HG02798 (cell line): ENCODE data around the gene NPEPL1.

ENCODE experiments used
- ATAC-seq: cut with Tn5 transposase; IDR thresholded peaks from one replicate; pipeline ENCODE4 v1.9.1; 2021; ENCODE audit warnings: mild to moderate bottlenecking; ENCODE audit not compliant: unreplicated experiment, poor library complexity

The NPEPL1 gene

DNA sequence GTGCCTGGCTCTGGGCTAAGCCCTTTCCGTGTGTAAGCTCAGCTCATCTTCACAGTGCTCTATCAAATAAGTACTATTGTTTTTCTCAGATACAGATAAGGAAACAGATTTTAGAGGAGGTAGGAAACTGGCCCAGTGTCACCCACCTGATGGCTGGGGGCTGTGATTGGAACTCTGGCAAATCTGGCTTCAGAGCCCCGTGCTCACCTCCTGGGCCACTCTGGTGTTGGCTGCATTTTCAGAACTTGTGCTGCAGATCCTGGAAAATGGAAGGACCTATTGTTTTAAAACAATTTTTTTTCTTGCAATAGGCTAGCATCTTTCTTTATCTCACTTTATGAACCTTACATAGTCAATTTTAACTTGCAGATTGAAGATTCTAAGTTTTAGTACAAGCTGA, 35.8 kb upstream of the NPEPL1 start:
- ATAC-seq = no peak

DNA sequence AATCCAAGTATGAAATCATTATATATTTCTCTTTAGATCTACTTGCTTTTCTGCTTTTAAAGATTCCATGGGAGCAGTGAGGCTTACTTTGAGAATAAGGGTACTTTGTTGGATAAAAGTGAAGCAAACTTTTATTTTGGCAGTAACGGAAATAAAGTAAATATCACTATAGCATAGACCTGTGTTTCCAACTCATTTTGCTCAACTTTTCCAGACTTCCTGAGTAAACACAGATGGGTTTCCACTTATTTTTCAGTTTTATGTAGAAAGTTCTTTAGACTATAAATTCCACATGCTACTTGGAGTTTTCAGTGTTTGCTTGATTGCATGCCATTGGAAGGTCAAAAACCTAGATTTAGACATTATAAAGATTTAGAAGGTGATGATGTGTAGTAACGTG, 35.3 kb upstream of the NPEPL1 start:
- ATAC-seq = no peak

DNA sequence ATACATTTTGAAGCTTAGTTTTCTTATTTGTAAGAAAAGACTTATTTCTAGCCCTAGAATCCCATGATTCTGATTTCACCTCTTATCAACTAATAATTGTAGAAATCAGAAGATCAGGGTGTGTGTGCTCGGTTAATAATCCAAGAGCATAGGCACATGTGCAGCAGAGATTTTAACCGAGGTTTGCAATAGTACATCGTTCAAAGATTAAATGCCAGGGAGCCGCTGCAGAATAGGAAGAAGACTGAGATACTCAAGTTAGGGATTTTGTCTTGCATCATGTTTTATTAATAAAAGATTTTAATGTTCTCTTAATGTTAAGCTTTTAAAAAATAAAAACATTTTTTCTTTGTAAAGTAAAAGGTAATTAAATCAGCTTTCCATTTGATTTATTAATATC, 34.6 kb upstream of the NPEPL1 start:
- no peak for ATAC-seq

DNA sequence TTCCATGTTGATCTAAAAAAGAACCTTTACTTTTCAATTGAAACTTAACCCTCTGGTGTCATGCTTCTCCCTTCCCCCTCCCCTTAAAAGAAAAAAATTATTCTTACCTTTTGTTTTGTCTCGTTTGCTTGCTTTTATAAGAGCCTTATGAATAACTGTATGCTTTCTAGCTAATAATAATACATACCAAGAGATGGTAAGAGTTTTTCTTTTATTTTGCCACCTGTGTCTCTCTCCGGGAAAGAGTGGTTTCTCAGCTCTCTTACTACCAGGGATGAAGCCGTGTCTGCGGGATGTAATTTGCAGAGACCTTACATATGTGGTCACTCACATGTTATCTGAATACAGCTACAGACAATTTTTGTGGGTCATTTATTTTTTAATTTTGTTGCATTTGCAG, 33.8 kb upstream of the NPEPL1 start:
- ATAC-seq = no peak

DNA sequence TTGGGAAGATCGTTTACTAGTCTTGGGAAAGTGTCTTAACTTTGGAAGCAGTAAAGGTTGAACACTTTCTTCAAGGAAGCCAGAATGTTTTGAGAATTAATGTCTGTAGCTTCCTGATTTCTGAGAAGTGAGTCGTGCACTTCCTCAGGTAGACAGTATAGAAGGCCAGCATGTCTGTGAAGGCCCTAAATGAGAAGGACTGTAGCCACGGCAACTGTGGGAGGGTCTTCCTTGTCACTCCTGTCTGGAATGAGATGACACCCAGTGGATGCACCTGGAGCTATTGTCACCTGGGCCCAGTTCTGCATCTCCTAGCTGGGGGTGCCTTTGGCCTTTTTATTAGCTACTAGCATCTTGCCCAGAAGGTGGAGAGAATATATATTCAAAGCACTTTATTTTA, 32.8 kb upstream of the NPEPL1 start:
- no peak for ATAC-seq

DNA sequence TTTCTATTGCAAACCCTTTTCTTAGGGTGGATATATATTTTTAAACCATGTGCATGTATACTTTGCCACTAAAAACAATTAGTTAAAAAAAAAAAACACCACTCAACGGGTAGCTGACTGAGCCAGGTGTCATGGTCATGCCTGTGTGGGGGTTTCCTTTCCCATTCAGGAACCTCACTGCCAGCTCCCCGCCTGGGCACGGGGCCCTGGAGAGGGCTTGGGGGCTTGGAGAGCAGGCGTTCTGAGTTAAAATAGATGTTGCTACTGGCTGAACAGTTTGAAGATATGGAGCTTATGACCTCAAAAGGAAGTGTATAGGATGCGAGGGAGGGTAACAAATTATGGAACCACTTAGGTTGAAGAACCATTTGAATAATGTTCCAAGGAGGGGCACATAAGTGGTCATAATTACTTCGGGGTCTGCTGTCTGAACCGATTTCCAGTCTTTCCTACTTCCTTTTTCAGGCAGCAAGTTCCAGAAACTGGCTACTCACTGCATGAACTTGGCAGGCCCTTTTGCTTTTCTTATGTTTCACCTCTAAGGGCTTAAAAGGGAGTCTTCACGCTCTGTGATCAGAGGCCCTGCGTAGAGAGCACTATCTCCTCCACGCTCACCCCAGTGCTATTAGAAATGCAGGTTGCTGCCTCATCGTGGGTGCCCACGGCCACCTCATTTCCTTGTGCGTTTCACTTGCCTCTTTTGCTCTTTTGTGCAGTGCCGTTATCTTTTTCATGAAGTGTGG, 31.6 kb upstream of the NPEPL1 start:
- no peak for ATAC-seq

DNA sequence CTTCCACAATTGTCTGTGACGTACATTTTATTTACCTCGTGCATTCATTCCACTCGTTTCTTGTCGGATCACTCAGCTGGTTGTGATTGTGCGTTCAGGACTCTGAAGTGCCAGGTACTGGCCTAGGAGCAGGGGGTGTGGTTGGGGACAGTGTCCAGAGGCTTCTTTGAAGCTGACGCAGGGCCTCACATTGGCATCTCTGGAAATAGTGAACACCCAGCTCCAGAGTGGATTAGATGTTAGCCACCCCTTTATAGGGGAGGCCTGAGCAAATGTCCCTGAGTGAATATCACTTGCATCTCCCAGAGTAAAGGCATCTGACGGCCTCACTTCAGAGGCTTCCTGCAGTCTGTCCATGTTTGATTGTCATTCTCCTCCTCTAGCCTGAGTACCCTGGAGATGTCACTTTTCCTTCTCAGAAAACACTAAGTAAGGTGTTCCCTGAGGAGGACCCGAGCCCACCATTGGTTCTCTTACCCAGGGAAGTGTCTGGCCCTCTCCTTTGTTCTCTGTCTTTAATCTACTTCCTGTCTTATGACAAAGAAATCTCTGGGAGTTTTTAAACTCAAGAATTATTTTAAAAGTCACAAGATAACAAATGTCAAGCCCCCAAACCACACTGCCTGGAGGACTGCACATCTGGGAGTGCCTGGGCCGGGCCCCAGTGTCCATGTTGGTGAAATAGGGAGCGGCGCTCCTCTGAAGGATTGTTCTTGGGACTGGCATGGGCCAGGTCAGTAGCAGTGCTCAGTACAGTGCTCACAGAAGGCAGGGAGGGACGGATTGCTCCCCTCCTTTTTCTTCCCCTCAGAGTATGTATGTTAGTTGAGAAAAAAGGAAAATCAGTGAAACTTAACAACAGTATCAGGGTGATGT, 30.8 kb upstream of the NPEPL1 start:
- no peak for ATAC-seq

DNA sequence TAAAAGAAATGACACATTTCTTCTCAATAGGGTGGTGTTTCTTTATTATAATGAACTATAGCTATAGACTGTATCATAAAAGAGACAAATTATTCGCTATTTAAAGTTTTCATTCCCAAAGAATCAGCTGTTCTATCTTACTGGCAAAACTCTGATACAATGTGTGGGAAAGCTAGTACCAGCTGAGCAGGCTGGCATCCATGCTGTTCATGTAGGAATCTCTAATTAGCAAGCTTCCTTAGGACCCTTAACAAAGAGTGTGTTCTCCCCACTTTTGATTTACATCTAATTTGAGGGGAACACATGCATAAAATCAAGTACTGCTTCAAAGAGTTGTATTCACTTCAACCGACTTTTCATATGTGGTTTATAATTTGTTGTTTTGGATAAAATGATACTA, 28.3 kb upstream of the NPEPL1 start:
- ATAC-seq = no peak

DNA sequence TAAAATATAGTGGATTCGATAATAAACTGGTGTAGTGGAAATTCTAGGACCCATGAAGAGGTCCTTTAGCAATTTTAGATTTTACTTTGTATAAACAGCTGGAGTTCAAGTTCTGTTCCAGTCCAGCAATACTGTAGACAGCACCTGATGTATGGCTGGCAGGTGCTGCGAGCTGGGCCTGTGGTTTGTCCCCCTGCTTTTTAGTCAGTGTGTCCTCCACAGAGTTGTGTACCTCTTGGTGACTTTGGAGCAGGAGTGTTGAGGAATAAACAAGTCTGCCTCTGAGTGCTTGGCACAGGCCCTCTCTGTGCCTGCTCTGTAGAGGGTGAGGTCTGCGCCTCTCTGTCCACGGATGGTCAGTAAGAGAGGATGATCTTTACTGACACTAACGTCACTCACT, 27.7 kb upstream of the NPEPL1 start:
- ATAC-seq = no peak

DNA sequence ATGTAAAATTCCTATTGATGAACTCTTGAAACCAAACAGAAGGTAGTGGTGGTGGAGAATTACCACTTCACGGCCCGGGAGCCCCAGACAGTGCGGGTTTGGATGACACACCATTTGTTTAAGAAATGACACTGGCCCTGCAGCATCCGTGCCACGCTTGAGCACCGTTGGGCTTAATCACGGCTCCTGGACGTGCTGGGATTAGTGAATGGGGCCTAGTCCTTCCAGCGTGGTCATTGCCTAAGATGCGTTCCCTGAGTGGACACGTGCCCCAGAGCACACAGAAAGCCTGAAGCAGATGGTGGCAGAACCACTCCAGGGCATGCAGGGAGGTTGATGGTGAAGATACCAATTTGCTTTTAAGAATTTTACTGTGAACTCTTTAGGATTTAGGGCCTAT, 27.0 kb upstream of the NPEPL1 start:
- no peak for ATAC-seq

DNA sequence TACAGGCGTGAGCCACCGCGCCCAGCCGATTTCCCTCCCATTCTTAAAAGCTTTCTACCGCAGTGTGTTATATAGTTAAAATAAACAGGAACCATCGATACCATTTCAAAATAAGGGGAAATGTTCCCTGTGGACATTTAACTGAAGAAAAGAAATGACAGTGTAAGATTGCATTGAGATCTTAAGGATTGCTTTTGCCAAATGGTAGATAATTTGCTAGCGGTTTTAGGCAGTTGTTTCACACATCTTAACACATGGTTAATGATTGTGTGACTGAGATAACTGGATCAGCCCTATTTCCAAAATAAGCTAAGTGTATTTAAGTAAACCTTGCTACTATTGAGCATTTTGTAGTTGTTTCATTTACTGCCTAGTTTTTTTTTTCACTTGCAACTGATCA, 25.9 kb upstream of the NPEPL1 start:
- ATAC-seq = no peak

DNA sequence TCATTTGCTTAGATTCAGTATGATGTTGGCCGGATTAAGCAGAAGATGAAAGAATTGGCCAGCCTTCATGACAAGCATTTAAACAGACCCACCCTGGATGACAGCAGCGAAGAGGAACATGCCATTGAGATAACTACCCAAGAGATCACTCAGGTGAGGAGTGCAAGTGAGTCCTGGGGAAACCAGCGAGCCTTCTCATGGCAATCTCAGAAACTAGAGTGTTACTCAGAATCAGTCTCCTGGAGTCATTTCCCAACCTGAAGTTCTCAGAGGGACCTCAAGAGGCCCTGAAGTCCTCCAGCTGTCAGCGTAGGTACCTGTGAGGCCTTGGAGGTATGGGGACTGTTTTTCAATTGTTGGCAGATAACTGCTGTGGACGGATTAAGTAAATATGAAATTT, 24.6 kb upstream of the NPEPL1 start:
- no peak for ATAC-seq

DNA sequence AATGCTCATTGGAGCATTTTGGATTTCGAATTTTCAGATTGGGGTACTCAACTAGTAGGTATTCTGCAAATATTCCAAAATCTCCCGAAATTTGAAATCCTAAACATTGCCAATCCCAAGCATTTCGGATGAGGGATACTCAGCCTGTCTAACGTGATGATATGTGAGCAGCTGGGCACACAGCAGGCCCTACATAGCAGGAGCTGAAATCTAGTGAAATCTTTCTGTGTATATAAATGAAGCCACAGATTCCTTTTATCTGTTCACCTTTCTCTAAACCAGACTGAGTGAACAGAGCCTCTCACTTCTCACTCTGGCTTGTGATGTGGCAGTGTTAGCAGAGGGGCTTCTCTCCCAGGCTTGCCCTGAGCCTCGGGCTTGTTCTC, 23.7 kb upstream of the NPEPL1 start:
- peak; percentile 4 for ATAC-seq

DNA sequence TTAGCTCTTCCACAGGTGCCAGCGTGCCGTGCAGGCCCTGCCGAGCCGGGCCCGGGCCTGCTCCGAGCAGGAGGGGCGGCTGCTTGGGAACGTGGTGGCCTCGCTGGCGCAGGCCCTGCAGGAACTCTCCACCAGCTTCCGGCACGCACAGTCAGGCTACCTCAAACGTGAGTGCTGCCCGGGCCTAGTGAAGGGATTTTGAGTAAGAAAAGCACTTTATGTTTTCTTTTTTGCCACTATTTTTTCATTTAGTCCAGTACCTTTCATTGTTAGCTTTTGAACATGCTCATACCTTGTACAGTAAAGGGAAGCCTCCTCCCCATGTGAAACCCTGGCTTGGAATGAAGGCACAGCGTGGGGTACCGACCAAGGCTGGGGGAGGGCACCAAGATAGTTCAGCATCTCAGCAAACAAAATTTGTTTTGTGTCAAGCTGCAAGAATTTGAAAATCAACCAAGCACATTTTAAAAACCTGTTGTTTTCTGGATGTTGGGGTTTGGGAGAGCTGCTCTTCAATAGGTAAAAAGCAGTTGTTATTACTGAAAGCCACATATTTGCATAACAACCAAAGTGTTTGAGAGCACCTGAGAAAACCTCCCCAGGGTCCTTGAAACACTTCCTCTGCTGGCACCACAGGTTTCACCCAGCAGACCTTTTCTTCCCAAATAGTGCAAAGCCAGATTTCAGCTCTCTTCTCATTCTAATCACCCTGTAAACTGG, 23.2 kb upstream of the NPEPL1 start:
- peak; percentile 79 for ATAC-seq

DNA sequence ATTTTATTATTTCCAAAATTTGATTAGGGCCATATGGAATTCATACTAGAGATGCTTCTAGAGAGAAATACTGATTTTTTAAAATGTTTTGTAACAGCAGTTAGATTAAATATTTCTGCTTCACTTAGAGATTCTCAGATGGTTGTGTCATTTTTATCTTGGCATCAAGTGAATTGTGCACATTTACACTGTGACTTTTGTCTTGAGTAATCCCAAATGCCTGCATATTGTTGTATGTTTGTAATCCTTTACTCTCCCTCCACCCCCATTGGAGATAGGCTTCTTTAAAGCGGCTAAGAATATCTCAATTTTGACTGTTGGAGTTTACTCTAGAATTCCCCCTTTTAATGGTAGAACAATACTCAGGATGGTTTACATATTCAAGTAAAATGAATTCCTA, 22.5 kb upstream of the NPEPL1 start:
- ATAC-seq = no peak

DNA sequence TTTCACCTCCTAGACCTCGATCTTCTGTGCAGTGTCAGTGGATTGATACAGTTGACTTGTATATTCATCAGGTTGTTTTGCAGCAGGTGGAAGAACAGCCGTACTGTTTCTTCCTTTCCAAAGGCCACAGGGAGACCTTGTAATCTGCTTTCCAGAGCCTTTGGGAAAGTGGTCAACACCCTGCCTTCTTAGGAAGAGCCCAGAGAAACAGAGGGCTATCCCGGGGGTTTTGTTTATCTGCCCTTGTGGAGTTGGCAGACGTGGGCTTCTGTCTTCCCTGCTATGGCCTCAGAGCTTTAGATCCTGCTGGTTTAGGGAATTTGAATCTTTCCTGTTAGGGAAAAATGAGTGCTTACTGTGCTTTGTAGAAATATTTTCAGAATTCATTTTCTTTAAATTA, 21.9 kb upstream of the NPEPL1 start:
- ATAC-seq = no peak

DNA sequence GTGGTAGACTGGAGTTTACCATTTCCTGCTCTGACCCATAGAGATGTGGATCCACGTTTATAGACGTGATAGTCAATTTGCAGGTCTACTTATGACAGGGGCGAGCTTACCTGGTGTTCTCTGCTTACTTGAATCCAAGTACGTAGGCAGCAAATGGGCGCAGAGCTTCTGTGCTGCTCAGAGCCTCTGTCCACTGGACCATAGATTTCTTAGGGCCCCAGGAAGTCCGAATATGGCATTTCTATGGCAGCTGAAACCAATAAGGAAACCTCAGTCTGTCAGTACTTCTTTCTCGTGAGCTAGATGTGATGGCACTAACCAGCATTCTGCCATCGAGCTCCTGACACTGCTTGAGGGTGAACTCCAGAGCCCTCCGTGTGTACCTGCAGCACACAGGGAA, 19.5 kb upstream of the NPEPL1 start:
- no peak for ATAC-seq

DNA sequence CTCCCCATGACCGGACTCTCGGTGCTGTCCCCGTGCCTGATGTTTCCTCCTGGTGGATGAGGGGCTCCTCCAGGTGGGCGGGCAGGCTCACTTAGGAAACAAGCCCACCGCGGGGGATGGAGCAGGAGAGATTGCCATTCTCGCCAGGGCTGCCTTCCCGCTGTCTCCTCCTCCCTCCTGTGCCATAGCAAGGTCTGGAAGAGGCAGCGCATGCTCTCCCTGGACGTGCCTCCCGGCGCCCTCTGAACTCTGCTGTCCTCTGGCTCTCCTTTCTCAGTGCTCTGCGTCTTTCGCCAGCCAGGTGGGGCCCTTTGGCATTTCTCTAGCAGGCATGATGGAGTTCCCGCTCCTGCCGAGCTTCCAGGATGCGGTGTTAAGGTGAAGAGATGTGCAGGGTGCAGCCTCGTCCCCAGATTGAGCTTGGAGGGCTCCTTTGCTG, 17.4 kb upstream of the NPEPL1 start:
- no peak for ATAC-seq

DNA sequence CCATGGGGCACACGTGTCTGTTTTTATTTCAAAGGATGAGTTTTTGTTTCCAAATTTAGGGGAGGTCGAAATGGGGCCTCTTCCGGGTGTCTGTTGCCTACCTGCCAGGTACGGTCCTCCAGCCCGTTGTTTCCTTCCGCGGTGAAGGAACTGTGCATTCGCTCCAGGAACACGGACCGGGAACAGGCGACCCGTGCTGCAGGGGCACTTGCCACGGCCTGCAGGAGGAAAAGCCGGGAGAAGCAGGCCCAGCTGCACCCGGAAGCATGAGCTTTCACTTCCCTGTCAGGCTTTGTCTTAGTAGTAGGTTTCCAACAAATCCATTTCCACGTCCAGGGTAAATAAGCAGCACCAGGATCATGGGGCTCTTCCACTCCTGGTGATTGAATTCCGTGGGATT, 17.0 kb upstream of the NPEPL1 start:
- no peak for ATAC-seq

DNA sequence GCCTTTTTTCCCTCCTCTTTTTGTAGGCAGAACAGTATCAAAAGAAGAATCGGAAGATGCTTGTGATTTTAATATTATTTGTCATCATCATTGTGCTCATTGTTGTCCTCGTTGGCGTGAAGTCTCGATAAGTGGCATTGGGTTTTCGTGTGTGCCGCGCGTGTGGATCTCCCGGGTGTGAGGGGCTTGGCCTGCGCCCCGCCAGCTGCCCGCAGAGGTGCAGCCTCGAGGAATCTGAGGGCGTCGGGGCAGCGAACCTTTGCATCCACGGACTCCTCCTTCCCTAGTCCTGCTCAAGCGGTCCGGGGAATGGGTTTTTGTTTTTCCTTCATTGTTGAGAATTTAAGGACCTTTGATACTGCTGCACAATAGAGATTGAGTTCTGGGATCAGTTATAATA, 16.4 kb upstream of the NPEPL1 start:
- no peak for ATAC-seq

DNA sequence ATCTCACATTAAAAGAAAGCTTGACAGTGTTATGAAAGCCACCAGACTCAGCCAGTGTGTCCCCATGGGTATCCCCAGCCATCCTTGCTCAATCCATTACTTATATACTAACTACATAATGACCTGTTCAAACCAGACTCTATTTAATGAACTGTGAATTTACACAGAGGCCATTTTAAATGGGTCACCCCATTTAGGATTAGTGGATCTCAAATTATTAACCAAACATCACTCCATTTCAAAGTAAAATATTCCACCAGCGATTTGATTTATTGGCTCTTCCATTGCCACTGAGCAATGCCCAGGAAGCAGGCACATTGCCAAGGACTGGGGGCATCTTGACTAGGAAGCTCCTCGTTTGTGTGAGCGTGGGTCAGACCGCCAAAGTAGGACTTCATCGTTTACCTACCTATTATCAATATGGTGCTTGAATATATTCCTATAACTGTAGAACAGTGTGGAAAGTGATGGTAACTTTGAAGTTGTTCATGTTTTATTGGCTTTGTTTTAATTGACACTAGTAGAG, 15.5 kb upstream of the NPEPL1 start:
- ATAC-seq = no peak
